GM18508 (cell line): ENCODE data around the gene RASSF9.

Source experiments
- ATAC-seq: cut with Tn5 transposase; IDR thresholded peaks from one replicate; pipeline ENCODE4 v1.9.1; 2021; ENCODE audit warnings: moderate number of reproducible peaks; ENCODE audit not compliant: insufficient read depth, unreplicated experiment

RASSF9 gene

GRCh38 chr12:85759091-85759490, 77.1 kb downstream of the RASSF9 start:
- no peak for ATAC-seq

GRCh38 chr12:85755760-85756159, 80.4 kb downstream of the RASSF9 start:
- no peak for ATAC-seq
